HepG2 (cell line): ENCODE results near the gene PRKN. TPM values are rescaled to one million over a fixed set of nuclear protein-coding genes. Genes with fewer than 3 reads are reported as not detected.

Source experiments
- ATAC-seq: fragments of 200-7000 bp; cut with Tn5 transposase; 3 replicates; pipeline ENCODE4 v1.9.1; 2020; ENCODE audit warnings: mild to moderate bottlenecking, moderate library complexity
- BruUV-seq: library from RNA; stranded (reverse); fragments of 400-500 nt; replicated peaks from 2 replicates; lab custom pipeline; 2021; lab: Mats Ljungman, UMichigan
- CTCF ChIA-PET: fragments of 300-600 bp; formaldehyde crosslinking; extraction: SDS; loops from one replicate; lab custom pipeline; 2021; ENCODE audit warnings: low total read pairs, inconsistent platforms, low intra/inter-chr PET ratio; lab: Yijun Ruan, JAX
- POLR2A ChIA-PET: fragments of 350-600 bp; sonication (Branson Sonifier 250); formaldehyde crosslinking; loops from one replicate; lab custom pipeline; 2020; ENCODE audit warnings: antibody characterized with exemption, inconsistent platforms; lab: Yijun Ruan, JAX
- DNase-seq: peaks from one replicate; pipeline ENCODE4 v3.0.0-alpha.2; 2015; ENCODE audit warnings: low spot score
- FAIRE-seq: peaks from 3 replicates; lab custom pipeline; 2011; peaks lifted over from hg19 to GRCh38; lab: Jason Lieb, UNC
- H2AFZ ChIP-seq: one replicate; pipeline ENCODE4 v1.6.1; 2011; ENCODE audit warnings: low read length, inconsistent platforms
- H3K27ac ChIP-seq: fragments of 300-600 bp; 3 replicates; pipeline ENCODE4 v1.8.0; 2011; ENCODE audit warnings: mixed run types, mild to moderate bottlenecking, mixed read lengths, low read length, inconsistent platforms; ENCODE audit not compliant: insufficient read depth; ENCODE audit errors: extremely low read length
- H3K27me3 ChIP-seq, 2 experiments: fragments of 200-600 bp in 1 of 2; 2 replicates in 1 of 2; 3 replicates in 1 of 2; pipeline versions ENCODE4 v1.6.0 to v1.8.0; 2011; ENCODE audit warnings: low read length in 2 of 2, mild to moderate bottlenecking in 2 of 2, moderate library complexity in 2 of 2, inconsistent platforms in 1 of 2; ENCODE audit not compliant: insufficient read depth in 2 of 2, control insufficient read depth in 1 of 2
- H3K36me3 ChIP-seq, 2 experiments: fragments of 200-600 bp in 1 of 2; replicated peaks in 1 of 2; 2 replicates in 1 of 2; 3 replicates in 1 of 2; pipeline versions ENCODE4 v1.5.1 to v1.8.0; 2011; ENCODE audit warnings: low read length in 2 of 2, inconsistent platforms in 1 of 2; ENCODE audit not compliant: insufficient read depth in 2 of 2, control insufficient read depth in 1 of 2
- H3K4me1 ChIP-seq: 2 replicates; pipeline ENCODE4 v1.5.1; 2012; ENCODE audit warnings: low read length, inconsistent platforms; ENCODE audit not compliant: insufficient read depth
- H3K4me2 ChIP-seq: 2 replicates; pipeline ENCODE4 v1.6.0; 2011; ENCODE audit warnings: low read depth, low read length, inconsistent platforms
- H3K4me3 ChIP-seq, 3 experiments: fragments of 200-600 bp in 1 of 3; sonication (generic), shearing (Covaris generic) in 1 of 3; replicated peaks in 1 of 3; 2 replicates each; pipeline ENCODE4 v1.5.1; 2011 to 2016; ENCODE audit warnings: low read length in 3 of 3, inconsistent platforms in 2 of 3, low read depth in 2 of 3, mild to moderate bottlenecking in 2 of 3, control low read depth in 1 of 3, mixed read lengths in 1 of 3; ENCODE audit not compliant: insufficient read depth in 1 of 3
- H3K79me2 ChIP-seq: one replicate; pipeline ENCODE4 v1.6.1; 2011; ENCODE audit warnings: low read length, inconsistent platforms; ENCODE audit not compliant: insufficient read depth
- H3K9ac ChIP-seq: 2 replicates; pipeline ENCODE4 v1.6.0; 2011; ENCODE audit warnings: mild to moderate bottlenecking, low read depth, low read length, inconsistent platforms; ENCODE audit not compliant: insufficient read depth
- H3K9me3 ChIP-seq: 2 replicates; pipeline ENCODE4 v1.5.1; 2012; ENCODE audit warnings: mild to moderate bottlenecking, low read length
- H4K20me1 ChIP-seq: 2 replicates; pipeline ENCODE4 v1.6.0; 2011; ENCODE audit warnings: inconsistent platforms, mild to moderate bottlenecking, low read length, moderate library complexity; ENCODE audit not compliant: insufficient read depth
- FOSL1 ChIP-seq: sonication (generic); formaldehyde crosslinking; IDR thresholded peaks from 2 replicates; pipeline ENCODE4 v1.9.0; 2021; ENCODE audit warnings: missing genetic modification reagents, borderline replicate concordance
- MTA1 ChIP-seq: sonication (generic); formaldehyde crosslinking; IDR thresholded peaks from 2 replicates; pipeline ENCODE4 v1.4.0; 2020; ENCODE audit warnings: missing genetic modification reagents, mild to moderate bottlenecking, borderline replicate concordance
- NFYB ChIP-seq: sonication (generic); formaldehyde crosslinking; IDR thresholded peaks from 2 replicates; pipeline ENCODE4 v1.4.0; 2020; ENCODE audit warnings: missing genetic modification reagents
- PHF20 ChIP-seq: sonication (generic); formaldehyde crosslinking; IDR thresholded peaks from 2 replicates; pipeline ENCODE4 v1.5.0; 2020; ENCODE audit warnings: mild to moderate bottlenecking, missing genetic modification reagents
- SMARCE1 ChIP-seq: fragments of 450-650 bp; IDR thresholded peaks from 2 replicates; pipeline ENCODE4 v1.6.1; 2017; ENCODE audit warnings: borderline replicate concordance
- STAT5B ChIP-seq: sonication (generic); formaldehyde crosslinking; IDR thresholded peaks from 2 replicates; pipeline ENCODE4 v1.4.0; 2020; ENCODE audit warnings: missing genetic modification reagents
- ZBTB46 ChIP-seq: sonication (generic); formaldehyde crosslinking; IDR thresholded peaks from 2 replicates; pipeline ENCODE4 v1.4.0; 2020; ENCODE audit warnings: mild to moderate bottlenecking, missing genetic modification reagents, borderline replicate concordance
- ZNF12 ChIP-seq: sonication (generic); formaldehyde crosslinking; IDR thresholded peaks from 2 replicates; pipeline ENCODE4 v1.5.0; 2020; ENCODE audit warnings: missing genetic modification reagents
- ZNF225 ChIP-seq: sonication (generic); formaldehyde crosslinking; IDR thresholded peaks from 2 replicates; pipeline ENCODE4 v1.4.0; 2020; ENCODE audit warnings: mild to moderate bottlenecking, missing genetic modification reagents
- ZNF292 ChIP-seq: sonication (generic); formaldehyde crosslinking; IDR thresholded peaks from 2 replicates; pipeline ENCODE4 v1.8.1; 2022; ENCODE audit warnings: mild to moderate bottlenecking, low read depth, missing genetic modification reagents, borderline replicate concordance
- ZNF775 ChIP-seq: sonication (generic); formaldehyde crosslinking; IDR thresholded peaks from 2 replicates; pipeline ENCODE4 v1.4.0; 2020; ENCODE audit warnings: missing genetic modification reagents, mild to moderate bottlenecking, moderate library complexity, borderline replicate concordance
- ZNF83 ChIP-seq: sonication (generic); formaldehyde crosslinking; IDR thresholded peaks from 2 replicates; pipeline ENCODE4 v1.4.0; 2020; ENCODE audit warnings: missing genetic modification reagents, mild to moderate bottlenecking, borderline replicate concordance
- ZZZ3 ChIP-seq: sonication (generic); formaldehyde crosslinking; IDR thresholded peaks from 2 replicates; pipeline ENCODE4 v1.4.0; 2020; ENCODE audit warnings: missing genetic modification reagents, mild to moderate bottlenecking, borderline replicate concordance
- WGBS: methylation state at CpG from one replicate; pipeline ENCODE4 v1.1.6; 2017; ENCODE audit warnings: low lambda C conversion rate; 5-methylcytosine and 5-hydroxymethylcytosine counted together
- in situ Hi-C: cut with HindIII; loops from 2 replicates; pipeline ENCODE4 v1.10.0; 2017; ENCODE audit warnings: low pct_unique_long_range_greater_than_20kb; ENCODE audit not compliant: extremely low pct_ligation_motif_present
- intact Hi-C: fragments of 100-400 bp; cut with micrococcal nuclease; formaldehyde crosslinking; loops from one replicate; pipeline ENCODE4 v1.10.0; 2022; ENCODE audit not compliant: unreplicated experiment
- polyA plus RNA-seq, 8 experiments: library from polyadenylated mRNA; depleted of rRNA in 3 of 8; stranded (reverse) in 7 of 8; unstranded in 1 of 8; fragments of >200 nt; fragmentation: Illumina TruSeq in 4 of 8; extraction: Trizol in 4 of 8; gene quantifications; 2 replicates each; pipeline versions ENCODE4 v1.2.1 to v1.2.3, GENCODE V29; 2011 to 2016; ENCODE audit warnings: low read depth in 4 of 8, missing spikeins in 1 of 8, mixed read lengths in 1 of 8; ENCODE audit not compliant: insufficient read depth in 1 of 8
- total RNA-seq, 5 experiments: library from RNA; depleted of rRNA; stranded (reverse); fragments of >200 nt; fragmentation: Illumina TruSeq; extraction: Trizol; gene quantifications; 2 replicates each; pipeline ENCODE4 v1.2.3, GENCODE V29; 2016; ENCODE audit warnings: low read depth in 1 of 5

The PRKN gene
- total and polyA plus RNA-seq, 2 of the 13 experiments (the other 11 are each of a cell fraction or from before 2014, with no cell fraction given) = 0.31 to 0.44 TPM

- Histone ChIP-seq H3K4me2 (no peak overlapping the region), H3K36me3 (no peaks in the 10 kb centered on the region), H4K20me1 (no peaks in the 10 kb centered on the region), H3K4me1 (no peaks in the 10 kb centered on the region), H3K9me3 (peaks cover 11% of the 10 kb centered on the region; the same call in 1 of the 2 replicates), H3K79me2 (no peaks in the 10 kb centered on the region), H2AFZ (no peak overlapping the region), H3K4me3 (no peak overlapping the region), H3K9ac (no peak overlapping the region), H3K27me3 (peaks cover 0 to 6% of the 10 kb centered on the region in 2 experiments; a peak in 1 of 5 replicates), H3K27ac (no peak overlapping the region)
- CTCF ChIA-PET = no interaction called here
- DNase-seq (no peak), ATAC-seq (no peak), FAIRE-seq (no peak)
- in situ Hi-C loops = no loop called here
- POLR2A ChIA-PET = no interaction called here
- 25% methylated on average over 6 of the region's 6 CpGs for WGBS
- BruUV-seq = no TSS peak
- intact Hi-C loops = no loop called here
- TF ChIP-seq ZBTB46 (CRISPR knock-in tag) = no peak
- TF ChIP-seq MTA1 (CRISPR knock-in tag) = no peak
- TF ChIP-seq ZZZ3 = no peak
- no peak for TF ChIP-seq ZNF225 (CRISPR knock-in tag)
- no peak for TF ChIP-seq PHF20 (CRISPR knock-in tag)
- TF ChIP-seq ZNF775 (CRISPR knock-in tag) = no peak
- TF ChIP-seq ZNF83 (CRISPR knock-in tag) = no peak
- no peak for TF ChIP-seq STAT5B
- TF ChIP-seq NFYB (CRISPR knock-in tag) = no peak
- TF ChIP-seq ZNF292 (CRISPR knock-in tag) = no peak
- no peak for TF ChIP-seq ZNF12
- no peak for TF ChIP-seq FOSL1 (CRISPR knock-in tag)
- no peak for TF ChIP-seq SMARCE1
These were observed 1090.6 kb downstream of the PRKN start for GRCh38 chr6:161636882-161637430.
